Right lobe of liver (tissue), 6 donors: ENCODE results near the gene PARVG. TPM values are rescaled to one million over a fixed set of nuclear protein-coding genes. Genes with fewer than 3 reads are reported as not detected.

Source experiments
- ATAC-seq, 4 donors: fragments of 200-7000 bp; cut with Tn5 transposase; one replicate each; pipeline ENCODE4 v1.9.1; 2020; ENCODE audit warnings: mild to moderate bottlenecking in 4 of 4, moderate library complexity in 4 of 4
- DNase-seq, 3 donors: peaks; one replicate each; pipeline ENCODE4 v3.0.0-alpha.2; 2020
- H3K27ac ChIP-seq, 3 donors: fragments of 200-600 bp; one replicate each; pipeline ENCODE4 v1.8.0; 2022
- H3K27me3 ChIP-seq, 2 donors: fragments of 200-600 bp; one replicate each; pipeline ENCODE4 v1.8.0; 2022
- H3K36me3 ChIP-seq, 4 donors: fragments of 200-600 bp; sonication (generic) in 1 of 4; one replicate each; pipeline versions ENCODE4 v1.5.1 to v1.8.0; 2017 to 2022; ENCODE audit warnings: control low read depth in 1 of 4
- H3K4me1 ChIP-seq, 4 donors: fragments of 200-600 bp; sonication (generic) in 1 of 4; one replicate each; pipeline versions ENCODE4 v1.5.1 to v1.8.0; 2017 to 2022; ENCODE audit warnings: control low read depth in 1 of 4
- H3K4me3 ChIP-seq, 3 donors: fragments of 200-600 bp; one replicate each; pipeline ENCODE4 v1.8.0; 2022
- H3K9me3 ChIP-seq, 4 donors: fragments of 200-600 bp; sonication (generic) in 1 of 4; one replicate each; pipeline versions ENCODE4 v1.5.1 to v1.8.0; 2017 to 2022; ENCODE audit warnings: control low read depth in 1 of 4
- POLR2A ChIP-seq: fragments of 450-650 bp; IDR thresholded peaks from one replicate; pipeline ENCODE4 v1.6.1; 2017; ENCODE audit warnings: antibody characterized with exemption, mild to moderate bottlenecking
- WGBS: methylation state at CpG from one replicate; pipeline ENCODE4 v1.1.6; 2018; ENCODE audit warnings: low coverage, low lambda C conversion rate; ENCODE audit not compliant: insufficient coverage; ENCODE audit errors: missing lambda C conversion rate; 5-methylcytosine and 5-hydroxymethylcytosine counted together
- intact Hi-C, 2 donors: fragments of 100-400 bp; cut with DNase I; formaldehyde crosslinking; loops; one replicate each; pipeline versions ENCODE4 v1.11.2 to v1.14.1; 2022
- total RNA-seq, 6 experiments: library from RNA; depleted of rRNA in 2 of 6; stranded (reverse); fragments of >200 nt in 2 of 6; fragmentation: NEBNext Ultra II Directional in 3 of 6; extraction: Animal tissue kit (Norgen Biotek cat#: 25700) in 3 of 6; gene quantifications; one replicate each; pipeline versions ENCODE4 v1.1.0 to v1.2.4, GENCODE V29; 2016 to 2023
- TF ChIP-seq, protein P1 (sequence below), 4 donors: fragments of 200-600 bp in 3 of 4; fragments of 450-650 bp in 1 of 4; IDR thresholded peaks; one replicate each; pipeline versions ENCODE4 v1.5.1 to v1.8.0; 2016 to 2022; ENCODE audit warnings: antibody characterized with exemption in 4 of 4, mild to moderate bottlenecking in 2 of 4
- donor health status: DM: no; HTN: yes; CAD: no.
- donor health status: DM: no; HTN: no; CAD: no.
- donor health status: DM: no; HTN: no; CAD: no.
- donor health status: DM: no; HTN: yes; CAD: no.
- donor health status: DM: no; HTN: yes; CAD: no.

PARVG gene
- total RNA-seq, 6 experiments from 2014 or later: 3.7 to 10.8 (median 7.9) TPM

DNA sequence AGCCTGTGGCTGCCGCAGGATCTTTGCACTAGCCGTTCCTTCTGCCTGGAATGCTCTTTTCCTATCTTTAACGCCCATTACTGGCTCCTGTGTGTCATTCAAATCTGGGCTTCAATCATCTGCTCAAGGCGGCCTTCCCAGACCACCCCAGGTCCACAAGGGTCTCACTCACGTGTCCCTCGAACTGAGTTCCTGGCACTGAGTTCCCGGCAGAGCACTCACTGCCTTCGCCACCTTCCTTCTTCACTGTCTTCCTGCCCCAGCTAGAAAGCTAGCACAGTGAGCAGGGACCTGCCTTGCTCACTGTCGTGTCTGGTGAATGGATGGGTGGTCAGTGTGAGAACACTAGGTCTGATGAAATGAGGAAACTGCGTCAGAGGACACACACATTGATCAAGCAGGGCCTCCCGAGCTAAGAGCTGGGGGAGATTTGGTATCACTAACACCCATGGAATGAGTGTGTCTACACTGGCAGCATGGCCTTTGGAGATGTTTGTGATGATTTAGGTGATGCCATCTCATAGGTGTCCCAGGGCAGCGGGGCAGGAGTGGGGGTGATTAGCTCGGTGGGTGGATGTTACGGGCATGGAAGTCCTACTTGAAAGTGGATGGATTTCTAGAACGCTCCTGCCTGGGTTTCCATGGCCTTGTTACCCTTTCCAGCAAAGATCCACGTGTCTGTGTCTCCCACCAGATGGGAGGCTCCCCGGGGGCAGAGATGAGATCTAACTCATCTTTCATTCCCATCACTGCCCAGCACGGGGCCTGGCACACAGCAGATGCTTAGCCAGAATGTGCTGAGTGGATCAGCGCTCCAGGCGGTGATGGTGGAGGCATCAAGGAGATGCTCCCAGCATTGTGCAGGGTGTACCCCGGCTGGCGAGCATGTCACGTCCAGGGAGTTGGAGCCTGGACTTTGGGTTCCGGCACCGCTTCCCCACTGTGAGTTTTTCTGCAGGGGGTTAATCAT lies 67.5 kb downstream of the PARVG start:
- intact Hi-C loops: no loop called here
- no peak for DNase-seq

GRCh38 chr22:44248926-44249325 lies 68.2 kb downstream of the PARVG start:
- H3K4me1 ChIP-seq: no peaks in the 10 kb centered on the region
- TF ChIP-seq, protein P1, sequence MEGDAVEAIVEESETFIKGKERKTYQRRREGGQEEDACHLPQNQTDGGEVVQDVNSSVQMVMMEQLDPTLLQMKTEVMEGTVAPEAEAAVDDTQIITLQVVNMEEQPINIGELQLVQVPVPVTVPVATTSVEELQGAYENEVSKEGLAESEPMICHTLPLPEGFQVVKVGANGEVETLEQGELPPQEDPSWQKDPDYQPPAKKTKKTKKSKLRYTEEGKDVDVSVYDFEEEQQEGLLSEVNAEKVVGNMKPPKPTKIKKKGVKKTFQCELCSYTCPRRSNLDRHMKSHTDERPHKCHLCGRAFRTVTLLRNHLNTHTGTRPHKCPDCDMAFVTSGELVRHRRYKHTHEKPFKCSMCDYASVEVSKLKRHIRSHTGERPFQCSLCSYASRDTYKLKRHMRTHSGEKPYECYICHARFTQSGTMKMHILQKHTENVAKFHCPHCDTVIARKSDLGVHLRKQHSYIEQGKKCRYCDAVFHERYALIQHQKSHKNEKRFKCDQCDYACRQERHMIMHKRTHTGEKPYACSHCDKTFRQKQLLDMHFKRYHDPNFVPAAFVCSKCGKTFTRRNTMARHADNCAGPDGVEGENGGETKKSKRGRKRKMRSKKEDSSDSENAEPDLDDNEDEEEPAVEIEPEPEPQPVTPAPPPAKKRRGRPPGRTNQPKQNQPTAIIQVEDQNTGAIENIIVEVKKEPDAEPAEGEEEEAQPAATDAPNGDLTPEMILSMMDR (IDR thresholded peaks at IDR 0.05): no peak
- DNase-seq (no peak), ATAC-seq (no peak)
- H3K4me3 ChIP-seq: no peak overlapping the region
- peaks cover 0 to 8% (median 0%) of the 10 kb centered on the region in 4 donors for H3K9me3 ChIP-seq
- intact Hi-C loops: no loop called here
- 70% methylated on average over 6 of the region's 10 CpGs for WGBS
- no peaks in the 10 kb centered on the region for H3K36me3 ChIP-seq
- H3K27ac ChIP-seq: no peak overlapping the region
- no peaks in the 10 kb centered on the region for H3K27me3 ChIP-seq

More for the DNA sequence above, 67.5 kb downstream of the PARVG start:
- ATAC-seq: no peak
- 71% methylated on average over 11 of the region's 25 CpGs for WGBS
- no peaks in the 10 kb centered on the region for H3K27me3 ChIP-seq
- H3K27ac ChIP-seq: no peak overlapping the region
- H3K4me1 ChIP-seq: no peaks in the 10 kb centered on the region
- no peaks in the 10 kb centered on the region for H3K36me3 ChIP-seq
- TF ChIP-seq, protein P1 (IDR thresholded peaks at IDR 0.05): no peak
- TF ChIP-seq POLR2A: no peak
- H3K9me3 ChIP-seq: peaks cover 0 to 8% (median 0%) of the 10 kb centered on the region in 4 donors
- no peak overlapping the region for H3K4me3 ChIP-seq

GRCh38 chr22:44249376-44250147 lies 68.8 kb downstream of the PARVG start:
- no peak for DNase-seq

DNA sequence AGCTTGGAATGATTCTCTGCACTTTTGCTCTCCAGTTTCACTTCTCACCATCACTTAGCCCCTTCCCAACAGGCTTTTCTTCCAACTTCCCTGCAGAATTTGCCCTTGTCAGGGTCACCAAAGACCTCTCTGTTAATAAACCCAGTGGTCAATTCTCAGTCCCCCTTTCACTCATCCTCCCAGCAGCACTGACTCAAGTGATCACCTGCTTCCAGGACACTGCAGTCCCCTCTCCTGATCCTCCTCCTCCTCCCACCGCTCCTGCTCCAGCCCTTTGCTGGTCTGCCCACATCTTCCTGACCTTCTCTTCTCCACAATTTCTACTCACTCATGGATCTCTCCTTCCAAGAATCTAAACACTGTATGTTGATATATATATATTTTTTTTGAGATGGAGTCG lies 74.1 kb downstream of the PARVG start:
- ATAC-seq: no peak

More at GRCh38 chr22:44249376-44250147, 68.8 kb downstream of the PARVG start:
- Histone ChIP-seq H3K36me3 (no peaks in the 10 kb centered on the region), H3K27me3 (no peaks in the 10 kb centered on the region), H3K4me3 (no peak overlapping the region), H3K4me1 (no peaks in the 10 kb centered on the region), H3K9me3 (peaks cover 0 to 8% (median 0%) of the 10 kb centered on the region in 4 donors), H3K27ac (no peak overlapping the region)
- no peak for ATAC-seq
- intact Hi-C loops: no loop called here
- TF ChIP-seq POLR2A: no peak
- TF ChIP-seq, protein P1 (IDR thresholded peaks at IDR 0.05): no peak
- WGBS: 65% methylated on average over 8 of the region's 12 CpGs

More for the DNA sequence above, 74.1 kb downstream of the PARVG start:
- no peak overlapping the region for H3K27ac ChIP-seq
- no peaks in the 10 kb centered on the region for H3K4me1 ChIP-seq
- no peak for DNase-seq
- H3K4me3 ChIP-seq: no peak overlapping the region
- TF ChIP-seq, protein P1 (IDR thresholded peaks at IDR 0.05): no peak
- no peak for TF ChIP-seq POLR2A
- no peaks in the 10 kb centered on the region for H3K27me3 ChIP-seq
- peaks cover 0 to 5% (median 0%) of the 10 kb centered on the region in 4 donors for H3K9me3 ChIP-seq
- WGBS: 72% methylated on average over 2 of the region's 2 CpGs
- intact Hi-C loops: no loop called here
- no peaks in the 10 kb centered on the region for H3K36me3 ChIP-seq
